ENCODE data around the gene TAX1BP3. TPM values are rescaled to one million over a fixed set of nuclear protein-coding genes. Genes with fewer than 3 reads are reported as not detected.

Gene TAX1BP3
- total and polyA plus RNA-seq, 2 of the 4 experiments (the other 2 are of a cell fraction) = 146 to 176 TPM

DNA sequence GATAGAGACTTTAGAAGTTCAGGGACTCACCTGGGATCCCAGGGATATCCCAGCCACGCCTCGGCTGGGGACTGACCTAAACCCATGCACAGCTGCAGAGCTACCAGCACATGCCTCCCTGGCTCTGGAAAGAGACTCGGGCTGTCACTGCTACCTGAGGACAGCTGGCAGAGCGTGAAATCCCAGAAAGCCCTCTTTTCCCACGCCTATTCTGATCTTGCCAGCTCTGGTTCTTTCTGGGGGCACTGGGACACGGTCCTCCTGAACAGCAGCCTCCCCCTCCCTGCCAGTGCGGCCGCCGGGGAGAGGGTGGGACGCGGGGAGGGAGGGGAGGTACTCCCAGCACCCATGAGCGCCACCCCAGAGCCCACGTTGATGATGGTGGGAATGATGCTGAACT is 16.8 kb upstream of the TAX1BP3 start:
- ChIA-PET POLR2A (ENCODE audit: unreplicated experiment) (no interaction called here), CTCF (no interaction called here)
- intact Hi-C loops (cut with micrococcal nuclease) = no loop called here
- DNase-seq (no peak), ATAC-seq (ENCODE audit: low read depth) (no peak)
- H3K9ac ChIP-seq (ENCODE audit: low read depth, low read length) = no peak overlapping the region
- no TSS peak for BruUV-seq (replicated peaks)
- in situ Hi-C loops (cut with MboI; ENCODE audit: low sequenced_read_pairs) = no loop called here
- no peak overlapping the region for H3K18ac ChIP-seq (ENCODE audit: low read depth, low read length)
- no peaks in the 10 kb centered on the region for H3K9me3 ChIP-seq (ENCODE audit: control insufficient read depth, insufficient read depth, low read length)
- H3K27ac ChIP-seq (ENCODE audit: insufficient read depth, low read length) = no peak overlapping the region
- no peak overlapping the region for H4K91ac ChIP-seq (ENCODE audit: insufficient read depth, low read depth, low read length)
- no peaks in the 10 kb centered on the region for H3K9me1 ChIP-seq (ENCODE audit: insufficient read depth, low read length)
- H2BK120ac ChIP-seq (ENCODE audit: low read depth, low read length) = no peak overlapping the region
- no peaks in the 10 kb centered on the region for H3K79me1 ChIP-seq (ENCODE audit: low read depth in 1 of 2, low read length in 2 of 2)
- H2BK5ac ChIP-seq (ENCODE audit: low read depth, low read length, poor library complexity, severe bottlenecking) = no peak overlapping the region
- H3K36me3 ChIP-seq (ENCODE audit: control insufficient read depth, insufficient read depth, low read length) = no peaks in the 10 kb centered on the region
- WGBS, 2 experiments (ENCODE audit: extremely low coverage in 2 of 2, insufficient read length in 1 of 2) = 39% methylated on average over 2 of the region's 13 CpGs; no CpG with 5 or more reads in 1 of the 2 experiments
- no peak overlapping the region for H4K8ac ChIP-seq (ENCODE audit: low read depth in 2 of 2, low read length in 2 of 2)
- H2AK5ac ChIP-seq (ENCODE audit: low read depth, low read length) = no peak overlapping the region
- no peak overlapping the region for H3K14ac ChIP-seq (replicated peaks; ENCODE audit: low read depth, low read length)
- no peak overlapping the region for H2AK9ac ChIP-seq (replicated peaks; ENCODE audit: low read depth, low read length, poor library complexity)
- peaks cover 11% of the 10 kb centered on the region for H3K27me3 ChIP-seq (ENCODE audit: control insufficient read depth, insufficient read depth, low read length)
- H4K5ac ChIP-seq (ENCODE audit: low read depth, low read length) = no peak overlapping the region
- TF ChIP-seq CTCF (conservative IDR thresholded peaks at IDR 0.05; ENCODE audit: low read depth, low read length) (no peak), FOS (IDR thresholded peaks at IDR 0.05; ENCODE audit: low read depth, low read length) (no peak), RCOR1 (IDR thresholded peaks at IDR 0.05; ENCODE audit: insufficient replicate concordance, low read length) (no peak), MAFK (IDR thresholded peaks at IDR 0.05; ENCODE audit: low read depth, low read length) (no peak), BHLHE40 (IDR thresholded peaks at IDR 0.05; ENCODE audit: low read depth, low read length) (no peak)
- no peak overlapping the region for H3K56ac ChIP-seq (ENCODE audit: extremely low read depth, insufficient read depth, low read length)
- H3K4me3 ChIP-seq (ENCODE audit: insufficient read depth, low read depth, low read length) = no peak overlapping the region
- no peak overlapping the region for H2BK15ac ChIP-seq (ENCODE audit: low read depth, low read length)
- H3K4me2 ChIP-seq (ENCODE audit: low read depth, low read length) = no peak overlapping the region
- H3K23ac ChIP-seq (ENCODE audit: low read depth, low read length) = no peak overlapping the region
- no peaks in the 10 kb centered on the region for H4K20me1 ChIP-seq (ENCODE audit: insufficient read depth, low read length)
- H2AFZ ChIP-seq (replicated peaks; ENCODE audit: low read length, poor library complexity) = no peak overlapping the region
- dilution Hi-C loops (cut with HindIII; ENCODE audit: low sequenced_read_pairs, unreplicated experiment) = no loop called here
- no peak overlapping the region for H2BK20ac ChIP-seq (ENCODE audit: low read depth, low read length)
- H3K4me1 ChIP-seq (ENCODE audit: control insufficient read depth, insufficient read depth, low read length) = no peaks in the 10 kb centered on the region
- no peak overlapping the region for H3K4ac ChIP-seq (ENCODE audit: low read depth, low read length)

Measured in IMR-90 (cell line).